HepG2 (cell line): ENCODE measurements around the gene KRTCAP2. TPM values are rescaled to one million over a fixed set of nuclear protein-coding genes. Genes with fewer than 3 reads are reported as not detected.

ENCODE experiments used
- ATAC-seq: fragments of 200-7000 bp; cut with Tn5 transposase; 3 replicates; pipeline ENCODE4 v1.9.1; 2020; ENCODE audit warnings: mild to moderate bottlenecking, moderate library complexity
- BruUV-seq: library from RNA; stranded (reverse); fragments of 400-500 nt; replicated peaks from 2 replicates; lab custom pipeline; 2021; lab: Mats Ljungman, UMichigan
- CTCF ChIA-PET: fragments of 300-600 bp; formaldehyde crosslinking; extraction: SDS; loops from one replicate; lab custom pipeline; 2021; ENCODE audit warnings: low total read pairs, inconsistent platforms, low intra/inter-chr PET ratio; lab: Yijun Ruan, JAX
- POLR2A ChIA-PET: fragments of 350-600 bp; sonication (Branson Sonifier 250); formaldehyde crosslinking; loops from one replicate; lab custom pipeline; 2020; ENCODE audit warnings: antibody characterized with exemption, inconsistent platforms; lab: Yijun Ruan, JAX
- DNase-seq: peaks from one replicate; pipeline ENCODE4 v3.0.0-alpha.2; 2015; ENCODE audit warnings: low spot score
- FAIRE-seq: peaks from 3 replicates; lab custom pipeline; 2011; peaks lifted over from hg19 to GRCh38; lab: Jason Lieb, UNC
- H2AFZ ChIP-seq: one replicate; pipeline ENCODE4 v1.6.1; 2011; ENCODE audit warnings: low read length, inconsistent platforms
- H3K27ac ChIP-seq: fragments of 300-600 bp; 3 replicates; pipeline ENCODE4 v1.8.0; 2011; ENCODE audit warnings: mixed run types, mild to moderate bottlenecking, mixed read lengths, low read length, inconsistent platforms; ENCODE audit not compliant: insufficient read depth; ENCODE audit errors: extremely low read length
- H3K27me3 ChIP-seq, 2 experiments: fragments of 200-600 bp in 1 of 2; 2 replicates in 1 of 2; 3 replicates in 1 of 2; pipeline versions ENCODE4 v1.6.0 to v1.8.0; 2011; ENCODE audit warnings: low read length in 2 of 2, mild to moderate bottlenecking in 2 of 2, moderate library complexity in 2 of 2, inconsistent platforms in 1 of 2; ENCODE audit not compliant: insufficient read depth in 2 of 2, control insufficient read depth in 1 of 2
- H3K36me3 ChIP-seq, 2 experiments: fragments of 200-600 bp in 1 of 2; replicated peaks in 1 of 2; 2 replicates in 1 of 2; 3 replicates in 1 of 2; pipeline versions ENCODE4 v1.5.1 to v1.8.0; 2011; ENCODE audit warnings: low read length in 2 of 2, inconsistent platforms in 1 of 2; ENCODE audit not compliant: insufficient read depth in 2 of 2, control insufficient read depth in 1 of 2
- H3K4me1 ChIP-seq: 2 replicates; pipeline ENCODE4 v1.5.1; 2012; ENCODE audit warnings: low read length, inconsistent platforms; ENCODE audit not compliant: insufficient read depth
- H3K4me2 ChIP-seq: 2 replicates; pipeline ENCODE4 v1.6.0; 2011; ENCODE audit warnings: low read depth, low read length, inconsistent platforms
- H3K4me3 ChIP-seq, 3 experiments: fragments of 200-600 bp in 1 of 3; sonication (generic), shearing (Covaris generic) in 1 of 3; replicated peaks in 1 of 3; 2 replicates each; pipeline ENCODE4 v1.5.1; 2011 to 2016; ENCODE audit warnings: low read length in 3 of 3, inconsistent platforms in 2 of 3, low read depth in 2 of 3, mild to moderate bottlenecking in 2 of 3, control low read depth in 1 of 3, mixed read lengths in 1 of 3; ENCODE audit not compliant: insufficient read depth in 1 of 3
- H3K79me2 ChIP-seq: one replicate; pipeline ENCODE4 v1.6.1; 2011; ENCODE audit warnings: low read length, inconsistent platforms; ENCODE audit not compliant: insufficient read depth
- H3K9ac ChIP-seq: 2 replicates; pipeline ENCODE4 v1.6.0; 2011; ENCODE audit warnings: mild to moderate bottlenecking, low read depth, low read length, inconsistent platforms; ENCODE audit not compliant: insufficient read depth
- H3K9me3 ChIP-seq: 2 replicates; pipeline ENCODE4 v1.5.1; 2012; ENCODE audit warnings: mild to moderate bottlenecking, low read length
- H4K20me1 ChIP-seq: 2 replicates; pipeline ENCODE4 v1.6.0; 2011; ENCODE audit warnings: inconsistent platforms, mild to moderate bottlenecking, low read length, moderate library complexity; ENCODE audit not compliant: insufficient read depth
- CBFB ChIP-seq: sonication (generic); formaldehyde crosslinking; IDR thresholded peaks from 2 replicates; pipeline ENCODE4 v1.4.0; 2020; ENCODE audit warnings: missing genetic modification reagents
- DNMT3B ChIP-seq: conservative IDR thresholded peaks from 2 replicates; pipeline ENCODE4 v1.6.1; 2016; ENCODE audit warnings: missing biosample characterization, control low read depth
- MEIS2 ChIP-seq: sonication (generic); formaldehyde crosslinking; IDR thresholded peaks from 2 replicates; pipeline ENCODE4 v1.9.0; 2021; ENCODE audit warnings: mild to moderate bottlenecking, missing genetic modification reagents
- MXI1 ChIP-seq: IDR thresholded peaks from 3 replicates; pipeline ENCODE4 v1.6.1; 2012; ENCODE audit warnings: low read depth, low read length, inconsistent platforms, borderline replicate concordance
- POLR2AphosphoS2 ChIP-seq: IDR thresholded peaks from 2 replicates; pipeline ENCODE4 v1.6.1; 2011; ENCODE audit warnings: low read depth, low read length, improper control_type of control experiment
- SIX1 ChIP-seq: sonication (generic); formaldehyde crosslinking; IDR thresholded peaks from 2 replicates; pipeline ENCODE4 v1.4.0; 2020; ENCODE audit warnings: missing genetic modification reagents, borderline replicate concordance
- SNRNP70 ChIP-seq: fragments of 200-400 bp; formaldehyde crosslinking; IDR thresholded peaks from 2 replicates; pipeline ENCODE4 v1.6.1; 2017; ENCODE audit warnings: mild to moderate bottlenecking, low read depth, low read length, moderate library complexity
- TBX3 ChIP-seq: fragments of 450-650 bp; IDR thresholded peaks from 2 replicates; pipeline ENCODE4 v1.6.1; 2017; ENCODE audit warnings: antibody characterized with exemption, mild to moderate bottlenecking, inconsistent platforms, borderline replicate concordance
- ZNF136 ChIP-seq: sonication (generic); formaldehyde crosslinking; IDR thresholded peaks from 2 replicates; pipeline ENCODE4 v1.8.1; 2022; ENCODE audit warnings: low read depth, mild to moderate bottlenecking, moderate library complexity, missing genetic modification reagents
- ZNF329 ChIP-seq: sonication (generic); formaldehyde crosslinking; IDR thresholded peaks from 2 replicates; pipeline ENCODE4 v1.9.0; 2021; ENCODE audit warnings: low read depth, mild to moderate bottlenecking, missing genetic modification reagents
- ZNF557 ChIP-seq: sonication (generic); formaldehyde crosslinking; IDR thresholded peaks from 2 replicates; pipeline ENCODE4 v1.4.0; 2020; ENCODE audit warnings: missing genetic modification reagents
- ZNF605 ChIP-seq: sonication (generic); formaldehyde crosslinking; IDR thresholded peaks from 2 replicates; pipeline ENCODE4 v1.8.0; 2022; ENCODE audit warnings: mild to moderate bottlenecking, missing genetic modification reagents
- ZNF747 ChIP-seq: sonication (generic); formaldehyde crosslinking; IDR thresholded peaks from 2 replicates; pipeline ENCODE4 v1.8.1; 2023; ENCODE audit warnings: missing genetic modification reagents, mild to moderate bottlenecking, borderline replicate concordance
- ZNF749 ChIP-seq: sonication (generic); formaldehyde crosslinking; IDR thresholded peaks from 2 replicates; pipeline ENCODE4 v1.8.0; 2022; ENCODE audit warnings: mild to moderate bottlenecking, missing genetic modification reagents, moderate library complexity, borderline replicate concordance
- ZSCAN9 ChIP-seq: IDR thresholded peaks from 2 replicates; pipeline ENCODE4 v1.6.1; 2016; ENCODE audit warnings: borderline replicate concordance
- WGBS: methylation state at CpG from one replicate; pipeline ENCODE4 v1.1.6; 2017; ENCODE audit warnings: low lambda C conversion rate; 5-methylcytosine and 5-hydroxymethylcytosine counted together
- in situ Hi-C: cut with HindIII; loops from 2 replicates; pipeline ENCODE4 v1.10.0; 2017; ENCODE audit warnings: low pct_unique_long_range_greater_than_20kb; ENCODE audit not compliant: extremely low pct_ligation_motif_present
- intact Hi-C: fragments of 100-400 bp; cut with micrococcal nuclease; formaldehyde crosslinking; loops from one replicate; pipeline ENCODE4 v1.10.0; 2022; ENCODE audit not compliant: unreplicated experiment
- polyA plus RNA-seq, 8 experiments: library from polyadenylated mRNA; depleted of rRNA in 3 of 8; stranded (reverse) in 7 of 8; unstranded in 1 of 8; fragments of >200 nt; fragmentation: Illumina TruSeq in 4 of 8; extraction: Trizol in 4 of 8; gene quantifications; 2 replicates each; pipeline versions ENCODE4 v1.2.1 to v1.2.3, GENCODE V29; 2011 to 2016; ENCODE audit warnings: low read depth in 4 of 8, missing spikeins in 1 of 8, mixed read lengths in 1 of 8; ENCODE audit not compliant: insufficient read depth in 1 of 8
- total RNA-seq, 5 experiments: library from RNA; depleted of rRNA; stranded (reverse); fragments of >200 nt; fragmentation: Illumina TruSeq; extraction: Trizol; gene quantifications; 2 replicates each; pipeline ENCODE4 v1.2.3, GENCODE V29; 2016; ENCODE audit warnings: low read depth in 1 of 5
- TF ChIP-seq, protein P1 (sequence below): sonication (generic); formaldehyde crosslinking; IDR thresholded peaks from 2 replicates; pipeline ENCODE4 v1.5.1; 2020; ENCODE audit warnings: mild to moderate bottlenecking, moderate library complexity, missing genetic modification reagents
- TF ChIP-seq, protein P2 (sequence below): sonication (generic); formaldehyde crosslinking; IDR thresholded peaks from 2 replicates; pipeline ENCODE4 v1.4.0; 2020; ENCODE audit warnings: missing genetic modification reagents, borderline replicate concordance
- TF ChIP-seq, protein P3 (sequence below): sonication (generic); formaldehyde crosslinking; IDR thresholded peaks from 2 replicates; pipeline ENCODE4 v1.8.1; 2023; ENCODE audit warnings: missing genetic modification reagents, inconsistent platforms, borderline replicate concordance

KRTCAP2 gene
- total and polyA plus RNA-seq, 2 of the 13 experiments (the other 11 are each of a cell fraction or from before 2014, with no cell fraction given), result 77.3 to 79.4 TPM

DNA sequence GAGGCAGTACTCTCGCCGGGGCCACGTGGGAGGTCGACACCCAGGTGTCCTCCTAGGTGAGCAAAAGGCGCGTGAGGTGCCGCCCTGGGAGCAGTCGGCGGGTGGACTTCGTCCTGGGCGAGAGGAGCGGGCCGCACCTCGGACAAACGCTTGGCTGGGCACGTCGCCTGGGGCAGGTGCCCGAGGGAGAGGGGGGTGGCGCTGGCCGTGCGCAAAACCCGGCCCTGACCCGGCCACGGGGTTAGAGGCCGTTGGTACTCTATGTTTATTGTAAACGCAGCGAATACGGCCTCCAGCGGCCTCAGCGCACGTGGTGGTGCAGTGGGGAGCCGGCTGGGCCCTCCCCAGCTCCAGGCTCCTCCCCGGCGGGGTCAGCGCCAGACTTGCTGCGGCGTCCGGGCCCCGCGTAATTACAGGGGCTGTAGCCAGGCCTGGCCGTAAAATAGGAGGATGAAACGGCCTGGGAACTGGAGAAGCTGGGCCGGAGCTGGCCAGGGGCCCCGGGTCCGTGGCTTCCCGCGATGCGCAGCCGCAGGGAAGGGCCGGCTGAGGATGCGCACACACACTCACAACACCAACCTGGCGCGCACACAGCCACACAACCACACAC is 47.1 kb downstream of the KRTCAP2 start:
- in situ Hi-C loops, result loop anchor here (5.0 kb wide), 1 partner anchor 34 kb away; no protein-coding TSS in a partner anchor
- no peak overlapping the region for H2AFZ ChIP-seq
- peak overlapping the region; percentile 100 for H3K27ac ChIP-seq
- ChIA-PET CTCF (interaction anchor here (2.0 kb wide), 1 partner anchor 32 kb away, joined by 8 read pairs; no protein-coding TSS in a partner anchor), POLR2A (interaction anchor here (0.8 to 6.4 kb wide), 32 partner anchors 8 to 194 kb away, joined by 3 to 144 read pairs (median 5); partner anchors contain the start of genes ADAM15, CKS1B, CLK2 and DPM3)
- H3K4me2 ChIP-seq, result peak overlapping the region; percentile 86
- peak; percentile 69 for ATAC-seq
- H3K4me1 ChIP-seq, result peaks cover 33% of the 10 kb centered on the region
- H3K27me3 ChIP-seq, result no peaks in the 10 kb centered on the region; a peak in 1 of 5 replicates
- H3K9me3 ChIP-seq, result no peaks in the 10 kb centered on the region
- intact Hi-C loops, result loop anchor here (2.0 to 5.0 kb wide), 4 partner anchors 19 to 956 kb away; partner anchors contain the start of gene MEX3A
- DNase-seq, result peak; percentile 88
- H3K9ac ChIP-seq, result peak overlapping the region; percentile 99
- peak; percentile 61 for FAIRE-seq
- peaks cover 1 to 12% of the 10 kb centered on the region in 2 experiments; a peak in 4 of 5 replicates for H3K36me3 ChIP-seq
- peaks cover 42% of the 10 kb centered on the region for H3K79me2 ChIP-seq
- 0% methylated on average over 6 of the region's 53 CpGs for WGBS
- no TSS peak for BruUV-seq
- H4K20me1 ChIP-seq, result peaks cover 19% of the 10 kb centered on the region
- peak overlapping the region; percentile 96 to 99 (median 99) for H3K4me3 ChIP-seq
- TF ChIP-seq ZNF557 (CRISPR knock-in tag) (no peak), SIX1 (CRISPR knock-in tag) (peak; percentile 46), DNMT3B (CRISPR knock-in tag) (peak; percentile 68), ZNF747 (CRISPR knock-in tag) (peak; percentile 98), ZNF329 (peak; percentile 65), MEIS2 (no peak; the same call in 1 of the 2 replicates), ZNF749 (CRISPR knock-in tag) (peak; percentile 98), MXI1 (peak; percentile 96; the same call in 2 of the 3 replicates), ZNF136 (CRISPR knock-in tag) (peak; percentile 95), TBX3 (peak; percentile 85), SNRNP70 (no peak), POLR2AphosphoS2 (no peak), CBFB (CRISPR knock-in tag) (peak; percentile 83), ZSCAN9 (peak; percentile 98), ZNF605 (CRISPR knock-in tag) (peak; percentile 75)
- TF ChIP-seq, protein P1, sequence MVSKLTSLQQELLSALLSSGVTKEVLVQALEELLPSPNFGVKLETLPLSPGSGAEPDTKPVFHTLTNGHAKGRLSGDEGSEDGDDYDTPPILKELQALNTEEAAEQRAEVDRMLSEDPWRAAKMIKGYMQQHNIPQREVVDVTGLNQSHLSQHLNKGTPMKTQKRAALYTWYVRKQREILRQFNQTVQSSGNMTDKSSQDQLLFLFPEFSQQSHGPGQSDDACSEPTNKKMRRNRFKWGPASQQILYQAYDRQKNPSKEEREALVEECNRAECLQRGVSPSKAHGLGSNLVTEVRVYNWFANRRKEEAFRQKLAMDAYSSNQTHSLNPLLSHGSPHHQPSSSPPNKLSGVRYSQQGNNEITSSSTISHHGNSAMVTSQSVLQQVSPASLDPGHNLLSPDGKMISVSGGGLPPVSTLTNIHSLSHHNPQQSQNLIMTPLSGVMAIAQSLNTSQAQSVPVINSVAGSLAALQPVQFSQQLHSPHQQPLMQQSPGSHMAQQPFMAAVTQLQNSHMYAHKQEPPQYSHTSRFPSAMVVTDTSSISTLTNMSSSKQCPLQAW (CRISPR knock-in tag), result peak; percentile 96
- TF ChIP-seq, protein P2, sequence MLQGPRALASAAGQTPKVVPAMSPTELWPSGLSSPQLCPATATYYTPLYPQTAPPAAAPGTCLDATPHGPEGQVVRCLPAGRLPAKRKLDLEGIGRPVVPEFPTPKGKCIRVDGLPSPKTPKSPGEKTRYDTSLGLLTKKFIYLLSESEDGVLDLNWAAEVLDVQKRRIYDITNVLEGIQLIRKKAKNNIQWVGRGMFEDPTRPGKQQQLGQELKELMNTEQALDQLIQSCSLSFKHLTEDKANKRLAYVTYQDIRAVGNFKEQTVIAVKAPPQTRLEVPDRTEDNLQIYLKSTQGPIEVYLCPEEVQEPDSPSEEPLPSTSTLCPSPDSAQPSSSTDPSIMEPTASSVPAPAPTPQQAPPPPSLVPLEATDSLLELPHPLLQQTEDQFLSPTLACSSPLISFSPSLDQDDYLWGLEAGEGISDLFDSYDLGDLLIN, result no peak
- TF ChIP-seq, protein P3, sequence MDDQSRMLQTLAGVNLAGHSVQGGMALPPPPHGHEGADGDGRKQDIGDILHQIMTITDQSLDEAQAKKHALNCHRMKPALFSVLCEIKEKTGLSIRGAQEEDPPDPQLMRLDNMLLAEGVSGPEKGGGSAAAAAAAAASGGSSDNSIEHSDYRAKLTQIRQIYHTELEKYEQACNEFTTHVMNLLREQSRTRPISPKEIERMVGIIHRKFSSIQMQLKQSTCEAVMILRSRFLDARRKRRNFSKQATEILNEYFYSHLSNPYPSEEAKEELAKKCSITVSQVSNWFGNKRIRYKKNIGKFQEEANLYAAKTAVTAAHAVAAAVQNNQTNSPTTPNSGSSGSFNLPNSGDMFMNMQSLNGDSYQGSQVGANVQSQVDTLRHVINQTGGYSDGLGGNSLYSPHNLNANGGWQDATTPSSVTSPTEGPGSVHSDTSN, result no peak
